ENCODE measurements around the gene CCDC89.

DNA sequence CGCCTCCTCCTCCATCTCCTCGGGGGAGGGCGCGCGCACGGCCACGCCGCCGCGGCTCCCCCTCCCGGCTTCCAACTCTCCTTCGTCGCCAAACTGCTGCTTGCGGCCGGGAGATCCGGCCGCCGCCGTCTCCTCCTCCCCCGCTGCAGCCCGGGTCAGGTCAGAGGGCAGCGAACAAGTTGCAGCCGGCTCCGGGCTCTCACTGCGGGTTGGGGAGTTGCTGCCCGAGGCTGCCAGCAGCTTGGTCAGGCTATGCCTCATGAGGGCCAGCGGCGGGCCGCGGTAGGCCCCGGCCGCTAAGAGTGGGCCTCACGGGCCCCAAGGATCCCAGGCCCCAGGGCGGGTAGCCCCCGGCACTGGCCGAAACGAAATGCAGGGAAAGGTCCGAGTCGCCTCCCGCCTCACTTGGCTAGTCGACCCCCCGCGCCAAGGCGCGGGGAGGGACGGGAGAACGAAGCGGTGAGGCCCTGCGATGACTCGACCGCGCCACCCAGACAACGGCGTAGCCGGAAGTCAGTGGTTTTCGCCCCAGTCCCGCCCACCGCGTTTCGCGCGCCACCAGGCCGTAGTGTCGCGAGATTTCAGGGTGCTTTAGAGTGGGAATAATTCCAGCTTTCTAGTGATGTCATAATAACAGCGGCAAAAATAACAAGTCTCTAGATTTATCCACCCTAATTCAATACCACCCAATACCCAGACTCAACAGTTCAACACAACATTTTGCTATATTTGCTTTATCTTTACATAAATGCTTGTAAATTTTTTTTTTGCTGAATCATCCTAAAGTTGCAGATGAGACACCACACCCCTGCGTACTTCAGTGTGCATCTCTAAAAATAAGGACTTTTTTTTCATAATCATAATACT, 21.1 kb downstream of the CCDC89 start, which contains the start of gene CREBZF:
- TF ChIP-seq, protein P1, sequence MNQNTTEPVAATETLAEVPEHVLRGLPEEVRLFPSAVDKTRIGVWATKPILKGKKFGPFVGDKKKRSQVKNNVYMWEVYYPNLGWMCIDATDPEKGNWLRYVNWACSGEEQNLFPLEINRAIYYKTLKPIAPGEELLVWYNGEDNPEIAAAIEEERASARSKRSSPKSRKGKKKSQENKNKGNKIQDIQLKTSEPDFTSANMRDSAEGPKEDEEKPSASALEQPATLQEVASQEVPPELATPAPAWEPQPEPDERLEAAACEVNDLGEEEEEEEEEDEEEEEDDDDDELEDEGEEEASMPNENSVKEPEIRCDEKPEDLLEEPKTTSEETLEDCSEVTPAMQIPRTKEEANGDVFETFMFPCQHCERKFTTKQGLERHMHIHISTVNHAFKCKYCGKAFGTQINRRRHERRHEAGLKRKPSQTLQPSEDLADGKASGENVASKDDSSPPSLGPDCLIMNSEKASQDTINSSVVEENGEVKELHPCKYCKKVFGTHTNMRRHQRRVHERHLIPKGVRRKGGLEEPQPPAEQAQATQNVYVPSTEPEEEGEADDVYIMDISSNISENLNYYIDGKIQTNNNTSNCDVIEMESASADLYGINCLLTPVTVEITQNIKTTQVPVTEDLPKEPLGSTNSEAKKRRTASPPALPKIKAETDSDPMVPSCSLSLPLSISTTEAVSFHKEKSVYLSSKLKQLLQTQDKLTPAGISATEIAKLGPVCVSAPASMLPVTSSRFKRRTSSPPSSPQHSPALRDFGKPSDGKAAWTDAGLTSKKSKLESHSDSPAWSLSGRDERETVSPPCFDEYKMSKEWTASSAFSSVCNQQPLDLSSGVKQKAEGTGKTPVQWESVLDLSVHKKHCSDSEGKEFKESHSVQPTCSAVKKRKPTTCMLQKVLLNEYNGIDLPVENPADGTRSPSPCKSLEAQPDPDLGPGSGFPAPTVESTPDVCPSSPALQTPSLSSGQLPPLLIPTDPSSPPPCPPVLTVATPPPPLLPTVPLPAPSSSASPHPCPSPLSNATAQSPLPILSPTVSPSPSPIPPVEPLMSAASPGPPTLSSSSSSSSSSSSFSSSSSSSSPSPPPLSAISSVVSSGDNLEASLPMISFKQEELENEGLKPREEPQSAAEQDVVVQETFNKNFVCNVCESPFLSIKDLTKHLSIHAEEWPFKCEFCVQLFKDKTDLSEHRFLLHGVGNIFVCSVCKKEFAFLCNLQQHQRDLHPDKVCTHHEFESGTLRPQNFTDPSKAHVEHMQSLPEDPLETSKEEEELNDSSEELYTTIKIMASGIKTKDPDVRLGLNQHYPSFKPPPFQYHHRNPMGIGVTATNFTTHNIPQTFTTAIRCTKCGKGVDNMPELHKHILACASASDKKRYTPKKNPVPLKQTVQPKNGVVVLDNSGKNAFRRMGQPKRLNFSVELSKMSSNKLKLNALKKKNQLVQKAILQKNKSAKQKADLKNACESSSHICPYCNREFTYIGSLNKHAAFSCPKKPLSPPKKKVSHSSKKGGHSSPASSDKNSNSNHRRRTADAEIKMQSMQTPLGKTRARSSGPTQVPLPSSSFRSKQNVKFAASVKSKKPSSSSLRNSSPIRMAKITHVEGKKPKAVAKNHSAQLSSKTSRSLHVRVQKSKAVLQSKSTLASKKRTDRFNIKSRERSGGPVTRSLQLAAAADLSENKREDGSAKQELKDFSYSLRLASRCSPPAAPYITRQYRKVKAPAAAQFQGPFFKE (tag by site-specific recombination; IDR thresholded peaks at IDR 0.05; ENCODE audit: borderline replicate concordance) = no peak
- TF ChIP-seq CTCF (tag by site-specific recombination; IDR thresholded peaks at IDR 0.05) = no peak
- no peak for TF ChIP-seq ZNF311 (tag by site-specific recombination; IDR thresholded peaks at IDR 0.05; ENCODE audit: borderline replicate concordance)
- TF ChIP-seq ZNF266 (tag by site-specific recombination; IDR thresholded peaks at IDR 0.05; ENCODE audit: low read depth) = no peak
- TF ChIP-seq, protein P2, sequence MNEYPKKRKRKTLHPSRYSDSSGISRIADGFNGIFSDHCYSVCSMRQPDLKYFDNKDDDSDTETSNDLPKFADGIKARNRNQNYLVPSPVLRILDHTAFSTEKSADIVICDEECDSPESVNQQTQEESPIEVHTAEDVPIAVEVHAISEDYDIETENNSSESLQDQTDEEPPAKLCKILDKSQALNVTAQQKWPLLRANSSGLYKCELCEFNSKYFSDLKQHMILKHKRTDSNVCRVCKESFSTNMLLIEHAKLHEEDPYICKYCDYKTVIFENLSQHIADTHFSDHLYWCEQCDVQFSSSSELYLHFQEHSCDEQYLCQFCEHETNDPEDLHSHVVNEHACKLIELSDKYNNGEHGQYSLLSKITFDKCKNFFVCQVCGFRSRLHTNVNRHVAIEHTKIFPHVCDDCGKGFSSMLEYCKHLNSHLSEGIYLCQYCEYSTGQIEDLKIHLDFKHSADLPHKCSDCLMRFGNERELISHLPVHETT (tag by site-specific recombination; IDR thresholded peaks at IDR 0.05) = no peak
